Embryonic facial prominence (tissue), 1 donor: ENCODE measurements around the gene DLL4.
"Not testable (repeated sequence)": the region's sequence is repeated elsewhere in the genome, so short reads cannot be mapped to it uniquely, and the experiment has no call there.

Experiments
- DNase-seq: peaks from one replicate; pipeline ENCODE4 v3.0.0-alpha.2; 2016; ENCODE audit errors: extremely low spot score

The DLL4 gene

DNA sequence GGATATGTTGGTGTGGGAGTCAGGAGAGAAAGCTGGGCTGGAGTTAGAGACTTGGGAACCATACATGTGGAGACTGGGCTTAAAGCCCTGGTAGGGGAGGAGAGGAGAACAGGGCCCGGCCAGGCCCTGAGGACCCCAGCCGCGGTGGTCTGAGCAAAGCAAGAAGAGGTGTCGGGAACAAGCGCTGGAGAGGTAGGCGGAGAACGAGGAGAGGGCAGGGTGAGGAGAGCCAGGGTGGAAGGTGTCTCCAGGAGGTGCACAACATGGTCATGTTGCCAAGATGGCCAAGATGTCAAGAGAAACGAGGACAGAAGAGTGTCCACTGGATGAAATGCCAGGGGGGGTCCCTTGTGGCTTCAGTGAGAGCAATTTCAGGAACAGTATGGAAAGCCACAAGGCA, 29.6 kb downstream of the DLL4 start:
- DNase-seq: no peak

DNA sequence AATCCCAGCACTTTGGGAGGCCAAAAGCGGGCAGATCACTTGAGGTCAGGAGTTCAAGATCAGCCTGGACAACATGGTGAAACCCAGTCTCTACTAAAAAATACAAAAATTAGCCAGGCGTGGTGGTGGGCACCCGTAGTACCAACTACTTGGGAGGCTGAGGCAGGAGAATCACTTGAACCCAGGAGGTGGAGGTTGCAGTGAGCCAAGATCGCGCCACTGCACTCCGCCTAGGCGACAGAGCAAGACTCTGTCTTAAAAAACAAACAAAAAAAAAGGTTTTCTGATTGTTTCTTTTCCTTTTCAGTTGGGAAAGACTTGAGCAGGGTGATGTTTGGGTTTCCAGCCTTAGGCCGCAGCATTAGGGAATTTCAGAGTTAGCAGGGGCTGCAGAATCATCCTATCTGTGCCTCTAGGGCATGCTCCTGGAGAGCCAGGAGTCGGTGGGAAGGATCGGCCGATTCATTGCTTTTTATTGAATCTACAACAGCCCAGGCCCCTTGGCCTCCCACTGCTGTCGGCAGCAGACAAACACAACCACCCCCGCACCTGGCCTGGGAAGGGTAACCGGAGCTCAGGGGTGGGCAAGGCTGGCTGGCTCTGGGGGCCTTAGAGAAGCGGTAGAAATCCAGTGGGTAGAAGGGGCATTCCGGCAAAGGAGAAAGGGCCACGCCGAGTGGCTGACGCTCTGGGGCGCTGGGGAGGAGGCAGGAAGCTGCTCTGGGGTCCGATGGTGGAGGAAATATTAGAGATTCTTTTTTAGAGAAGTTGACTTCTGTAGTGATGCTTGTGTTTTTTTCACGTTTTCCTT, 30.4 kb downstream of the DLL4 start:
- DNase-seq: no peak

DNA sequence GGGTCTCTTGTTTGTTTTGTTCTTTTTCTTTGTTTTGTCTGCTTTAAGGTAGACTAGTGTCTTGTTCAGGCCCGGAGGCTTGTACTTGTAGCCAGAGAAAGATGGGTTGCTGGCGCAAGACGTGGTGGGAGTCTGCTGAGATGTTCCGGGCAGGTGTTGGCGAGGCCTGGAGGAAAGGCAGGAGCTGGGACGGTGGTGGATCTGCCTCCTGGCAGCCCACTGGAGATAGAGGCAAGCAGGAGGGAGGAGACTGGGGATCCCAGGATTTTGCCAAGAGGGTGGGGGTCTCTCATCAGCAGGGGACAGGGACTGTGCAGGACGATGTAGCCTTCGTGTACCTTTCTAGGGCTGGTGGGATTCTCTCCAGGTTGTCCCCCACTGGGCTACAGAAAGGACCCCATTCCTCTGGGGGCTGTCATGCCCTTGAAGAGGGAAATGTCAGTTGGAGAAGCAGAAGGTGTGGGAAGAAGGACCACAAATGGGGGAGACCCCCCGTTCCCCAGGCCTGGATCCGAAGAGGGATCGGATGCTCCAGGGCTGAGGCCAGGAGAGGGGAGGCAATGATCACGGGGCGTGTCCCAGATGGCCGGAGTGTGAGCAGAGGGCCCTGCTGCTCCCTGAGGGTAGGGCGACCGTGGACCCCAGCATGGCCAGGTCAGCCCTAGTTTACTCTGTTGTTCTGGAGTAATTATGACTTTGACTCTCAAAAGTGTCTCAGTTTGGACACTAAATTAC, 31.2 kb downstream of the DLL4 start:
- no peak for DNase-seq

DNA sequence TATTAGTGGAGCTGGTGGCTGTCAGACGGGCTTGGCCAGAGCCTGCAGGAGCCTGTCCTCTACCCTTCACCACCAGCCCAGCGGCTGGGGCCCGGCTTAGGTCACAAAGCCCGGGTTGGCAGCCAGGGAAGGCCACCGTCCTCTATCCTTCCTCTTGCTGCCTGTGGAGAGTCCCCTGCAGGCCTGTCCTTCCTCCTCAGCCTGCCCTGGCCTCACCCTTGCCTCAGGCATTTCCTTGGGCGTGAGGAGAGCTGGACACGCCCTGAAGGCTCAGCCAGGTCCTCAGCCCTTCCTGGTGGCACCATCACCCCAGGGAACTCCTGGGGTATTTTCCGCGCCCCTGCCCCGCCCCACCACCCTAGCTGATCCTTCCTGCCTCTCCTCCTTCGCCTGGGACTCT, 31.8 kb downstream of the DLL4 start:
- no peak for DNase-seq

DNA sequence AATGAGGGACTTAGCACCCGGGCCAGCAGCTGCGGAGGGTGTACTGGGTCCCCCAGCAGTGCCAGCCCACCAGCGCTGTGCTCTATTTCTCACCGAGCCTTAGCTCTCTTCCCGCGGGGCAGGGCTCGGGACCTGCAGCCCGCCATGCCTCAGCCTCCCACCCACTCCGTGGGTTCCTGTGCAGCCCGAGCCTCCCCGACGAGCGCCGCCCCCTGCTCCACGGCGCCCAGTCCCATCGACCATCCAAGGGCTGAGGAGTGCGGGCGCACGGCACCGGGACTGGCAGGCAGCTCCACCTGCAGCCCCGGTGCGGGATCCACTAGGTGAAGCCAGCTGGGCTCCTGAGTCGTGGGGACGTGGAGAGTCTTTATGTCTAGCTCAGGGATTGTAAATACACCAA, 32.6 kb downstream of the DLL4 start:
- DNase-seq: not testable (repeated sequence)

DNA sequence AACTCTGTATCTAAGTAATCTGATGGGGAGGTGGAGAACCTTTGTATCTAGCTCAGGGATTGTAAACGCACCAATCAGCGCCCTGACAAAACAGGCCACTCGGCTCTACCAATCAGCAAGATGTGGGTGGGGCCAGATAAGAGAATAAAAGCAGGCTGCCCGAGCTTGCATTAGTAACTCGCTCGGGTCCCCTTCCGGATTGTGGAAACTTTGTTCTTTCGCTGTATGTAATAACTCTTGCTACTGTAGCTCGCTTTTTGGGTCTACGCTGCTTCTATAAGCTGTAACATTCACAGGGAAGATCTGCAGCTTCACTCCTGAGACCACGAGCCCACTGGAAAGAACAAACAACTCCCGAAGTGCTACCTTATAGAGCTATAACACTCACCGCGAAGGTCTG, 33.2 kb downstream of the DLL4 start:
- not testable (repeated sequence) for DNase-seq

DNA sequence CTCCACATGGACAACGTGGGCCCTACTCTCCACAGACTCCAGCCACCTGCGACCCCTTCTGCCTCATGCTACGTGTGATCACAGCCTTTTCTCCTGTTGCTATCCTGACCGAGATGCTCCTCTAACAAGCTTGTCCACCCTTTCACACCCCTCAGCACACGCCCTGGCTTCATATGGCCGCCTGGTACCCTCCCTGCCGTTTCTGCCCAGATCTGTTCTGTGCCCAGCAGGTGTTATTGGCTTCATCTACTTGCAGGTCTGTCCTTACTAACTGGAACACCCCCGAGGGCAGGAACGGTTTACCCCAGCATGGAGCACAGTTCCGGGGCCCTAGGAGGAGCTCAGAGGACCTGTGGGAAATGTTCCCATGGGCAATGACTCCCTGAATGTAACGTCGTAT, 34.1 kb downstream of the DLL4 start:
- no peak for DNase-seq

DNA sequence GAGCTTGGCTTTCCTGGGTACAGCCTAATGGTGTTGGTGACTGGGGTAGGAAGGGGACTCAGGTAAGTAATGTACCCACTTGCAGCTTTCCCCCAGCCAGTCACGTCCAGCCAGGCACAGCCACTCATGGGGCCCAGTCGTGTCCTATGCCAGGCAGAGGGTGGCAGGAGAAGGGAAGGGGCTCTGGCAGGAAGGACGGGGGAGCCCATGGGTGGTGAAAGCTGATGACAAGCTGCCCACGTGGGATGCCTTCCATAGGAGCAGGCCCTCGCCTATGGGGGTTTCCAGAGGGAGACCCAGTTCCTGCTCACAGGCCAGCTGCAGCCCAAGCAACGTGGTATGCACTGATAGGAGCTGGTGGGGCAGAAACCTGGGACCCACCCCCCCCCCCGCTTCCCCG, 34.9 kb downstream of the DLL4 start:
- no peak for DNase-seq

DNA sequence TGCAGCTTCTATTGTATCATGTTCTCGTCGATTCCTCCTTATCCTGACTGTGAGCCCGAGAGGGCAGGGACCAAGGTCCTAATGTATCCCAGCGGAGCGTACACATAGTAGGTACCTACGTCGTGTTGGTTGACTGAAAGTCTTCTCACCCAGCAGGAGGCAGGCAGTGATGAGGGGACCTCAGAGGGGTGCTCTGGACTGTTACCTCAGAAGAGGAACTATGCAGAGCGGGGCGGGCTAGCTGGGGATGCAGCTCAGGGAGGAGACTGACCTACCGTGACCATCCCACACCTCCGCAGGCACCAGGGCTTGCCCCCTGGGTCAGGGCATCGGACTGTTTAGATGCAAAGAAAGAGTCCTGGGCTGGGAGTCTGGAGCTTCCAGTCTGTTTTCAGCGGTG, 35.5 kb downstream of the DLL4 start:
- DNase-seq: no peak

DNA sequence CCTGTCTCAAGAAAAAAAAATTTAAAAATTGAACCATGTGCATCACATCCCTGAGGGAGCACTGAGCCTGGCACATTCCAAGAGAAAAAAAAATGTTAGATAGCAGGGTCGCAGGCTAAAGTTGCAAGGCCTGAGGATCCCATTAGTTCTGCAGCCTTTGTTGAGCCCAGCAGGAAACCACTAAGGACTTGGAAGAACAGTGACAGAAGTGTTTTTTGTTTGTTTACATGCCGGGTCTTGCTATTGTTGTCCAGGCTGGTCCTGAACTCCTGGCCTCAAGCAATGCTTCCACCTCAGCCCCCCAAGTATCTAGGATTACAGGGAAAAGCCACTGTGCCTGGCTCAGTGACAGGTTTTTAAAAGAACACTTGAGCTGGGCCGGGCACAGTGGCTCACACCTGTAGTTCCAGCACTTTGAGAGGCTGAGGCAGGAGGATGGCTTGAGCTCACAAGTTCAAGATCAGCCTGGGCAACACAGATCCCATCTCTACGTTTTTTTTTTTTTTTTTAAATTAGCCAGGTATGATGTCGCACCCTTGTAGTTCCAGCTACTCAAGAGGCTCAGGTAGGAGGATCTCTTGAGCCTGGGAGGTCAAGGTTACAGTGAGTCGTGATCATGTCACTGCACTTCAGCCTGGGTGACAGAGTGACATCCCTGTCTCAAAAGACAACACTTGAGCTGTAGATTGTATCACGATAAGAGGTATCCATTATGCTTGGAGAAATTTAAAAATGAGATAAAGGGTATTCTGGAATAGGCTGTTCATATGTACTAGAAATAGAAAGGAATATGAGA, 39.3 kb downstream of the DLL4 start:
- DNase-seq: no peak

DNA sequence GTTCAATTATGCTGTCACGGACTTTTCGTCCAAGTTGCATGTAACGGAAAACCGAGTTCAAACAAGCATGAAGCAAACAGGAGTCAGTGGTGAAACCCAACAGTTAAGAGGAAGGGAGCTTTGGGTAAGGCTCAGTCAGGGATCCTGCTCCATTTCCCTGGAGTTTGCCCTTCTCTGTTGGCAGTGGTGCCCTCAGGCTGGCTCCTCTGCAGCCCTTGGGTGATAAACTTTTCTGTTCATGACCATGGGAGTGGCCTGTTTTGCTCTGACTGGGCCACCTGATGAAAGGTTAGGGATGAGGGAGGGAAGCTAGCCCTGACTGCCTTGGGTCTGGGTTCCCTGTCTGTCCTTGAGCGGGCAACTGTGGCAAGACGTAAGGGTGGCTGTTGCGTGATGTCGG, 40.2 kb downstream of the DLL4 start:
- no peak for DNase-seq

DNA sequence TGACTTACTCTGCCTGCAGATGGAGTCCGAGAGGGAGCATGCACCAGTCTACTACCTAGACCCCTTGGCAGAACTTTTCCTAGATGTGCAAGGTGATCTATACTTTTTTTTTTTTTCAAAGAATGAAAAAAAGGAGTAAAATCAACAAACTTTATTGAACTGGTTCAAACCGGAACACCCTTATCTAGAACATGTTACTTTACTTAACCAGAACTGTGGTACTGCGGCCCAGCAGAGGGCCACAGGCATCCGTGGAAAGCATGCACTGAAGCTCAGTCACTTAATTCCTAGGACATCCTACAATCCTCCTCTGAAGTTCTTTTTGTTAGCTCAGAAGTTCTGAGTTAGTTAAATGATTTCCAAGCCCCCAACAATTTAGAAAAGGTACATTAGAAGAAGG, 45.7 kb downstream of the DLL4 start:
- no peak for DNase-seq

DNA sequence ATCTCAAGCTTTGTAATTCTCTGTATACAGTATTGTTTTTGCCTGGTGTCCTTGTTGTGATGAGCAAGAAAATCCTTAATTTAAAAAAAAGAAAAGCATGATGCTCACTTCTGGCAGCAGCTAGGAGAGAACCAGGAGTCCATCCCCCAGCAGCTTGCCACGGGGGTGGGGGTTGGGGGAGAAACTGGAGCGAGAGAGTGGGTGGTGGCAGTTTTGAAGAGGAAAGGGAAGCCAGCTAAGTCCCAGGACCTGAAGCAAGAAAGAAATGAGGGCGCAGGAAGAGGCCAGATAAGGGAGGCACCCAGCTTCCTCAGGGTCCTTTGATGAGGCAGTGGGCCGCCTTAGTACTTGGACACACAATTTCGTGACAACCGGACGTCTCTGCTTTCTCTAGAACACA, 47.7 kb downstream of the DLL4 start:
- no peak for DNase-seq

DNA sequence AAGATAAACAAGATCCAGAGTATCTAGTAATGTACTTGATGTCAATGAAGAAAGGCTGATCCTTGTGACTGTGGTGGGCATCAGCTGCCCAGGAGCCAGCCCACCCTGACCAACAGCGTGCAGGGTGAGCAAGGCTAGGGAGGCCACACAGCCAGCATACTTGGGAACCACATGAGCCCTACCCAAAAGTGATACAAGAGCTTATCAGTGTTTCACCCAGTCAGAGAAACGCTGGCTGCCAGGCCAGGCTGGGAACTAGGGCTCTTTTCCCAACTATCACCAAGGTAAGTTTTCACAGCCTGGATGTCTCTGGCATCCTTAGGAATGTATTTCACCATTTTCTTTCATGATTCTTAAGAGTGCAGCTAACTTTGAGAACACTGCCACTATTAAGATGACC, 49.0 kb downstream of the DLL4 start:
- DNase-seq: no peak

DNA sequence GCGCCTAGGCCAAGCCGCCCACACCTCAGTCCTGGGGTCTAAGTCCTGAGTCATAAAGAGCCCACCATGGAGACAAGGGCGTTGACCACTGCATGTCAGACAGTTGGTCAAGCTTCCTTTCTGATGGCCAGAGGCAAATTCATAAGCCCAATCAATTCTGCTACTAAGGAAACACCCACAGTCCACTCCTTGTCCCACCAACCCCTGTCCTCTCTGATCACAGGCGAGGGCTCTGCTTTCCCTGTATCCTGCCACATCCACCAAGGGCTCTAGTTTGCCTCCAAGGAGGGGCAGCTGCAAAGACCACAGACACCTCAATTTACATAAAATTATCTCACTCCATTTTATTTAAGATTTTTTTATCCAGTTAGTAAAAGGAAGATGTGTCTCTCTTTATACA, 49.4 kb downstream of the DLL4 start:
- DNase-seq: no peak

DNA sequence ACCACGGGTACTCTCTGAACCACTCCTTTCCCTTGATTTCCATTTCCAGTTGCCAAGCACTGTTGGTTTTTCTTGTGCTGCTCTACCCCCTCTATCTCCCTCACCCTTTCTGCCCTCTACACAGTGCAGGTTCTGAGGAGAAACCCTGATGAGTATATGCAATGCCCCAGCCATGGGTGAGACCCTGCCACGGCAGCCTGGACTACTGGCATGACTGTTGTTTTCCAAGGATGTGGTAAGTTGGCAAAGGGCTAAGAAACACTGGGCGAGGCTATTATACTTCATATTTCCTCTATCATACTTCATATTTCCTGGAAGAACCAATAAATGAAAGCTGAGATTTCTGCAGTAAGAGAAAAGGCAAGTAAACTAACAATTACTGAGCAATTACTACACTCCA, 52.0 kb downstream of the DLL4 start:
- no peak for DNase-seq

DNA sequence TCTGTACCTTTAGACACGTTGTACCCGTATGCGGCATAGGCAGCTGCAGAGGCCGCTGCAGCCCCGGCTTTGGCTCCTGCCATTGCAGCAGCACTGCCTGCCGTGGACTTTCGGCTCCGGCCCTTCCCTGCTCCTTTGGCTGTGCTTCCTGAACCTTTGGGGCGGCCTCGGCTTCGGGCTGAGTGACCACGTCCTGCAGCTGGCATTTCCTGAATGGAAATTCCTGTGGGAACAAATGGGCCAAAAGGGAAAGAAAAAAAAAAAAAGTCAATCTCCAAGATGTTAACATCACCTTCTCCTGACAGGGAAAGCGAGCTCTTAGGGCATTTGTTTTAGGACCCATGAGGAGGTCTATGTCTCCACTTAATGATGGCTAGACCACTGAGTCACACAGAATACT, 53.7 kb downstream of the DLL4 start:
- DNase-seq: no peak

DNA sequence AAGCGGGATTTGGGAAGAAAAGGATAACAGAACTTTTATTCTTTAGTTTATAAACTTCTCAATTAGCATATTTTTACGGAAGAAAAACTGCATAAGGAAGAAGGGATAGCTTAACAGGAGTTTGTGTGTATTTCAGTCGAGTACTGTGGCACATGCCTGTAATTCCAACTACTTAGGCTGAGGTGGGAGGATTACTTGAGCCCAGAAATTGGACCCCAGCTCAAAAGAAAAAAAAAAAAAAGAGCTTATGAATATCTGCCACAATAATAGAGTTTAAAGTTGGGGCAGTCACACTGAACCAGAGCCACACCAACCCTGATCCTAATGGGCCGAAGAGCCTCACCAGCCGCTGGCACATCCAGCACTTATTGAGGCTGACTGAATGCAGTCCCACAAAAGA, 55.3 kb downstream of the DLL4 start:
- no peak for DNase-seq

DNA sequence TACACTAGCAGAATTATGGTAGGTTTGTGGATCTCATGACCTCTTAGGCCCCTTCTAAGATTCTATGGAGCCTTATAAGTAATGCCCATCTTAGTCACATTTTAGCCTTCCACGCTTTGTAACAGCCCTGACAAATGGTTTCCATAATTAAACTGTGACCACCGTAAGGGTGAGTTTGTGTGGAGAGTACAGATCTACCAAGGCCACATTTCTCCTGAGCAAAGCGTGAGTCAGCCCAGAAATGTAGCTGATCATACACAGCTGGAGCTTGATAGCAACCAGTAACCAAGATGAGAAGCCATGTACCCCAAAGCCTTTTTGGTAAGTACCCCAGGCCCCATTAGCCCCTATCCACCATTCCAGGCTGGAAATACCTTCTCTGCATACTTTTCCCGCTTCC, 55.8 kb downstream of the DLL4 start:
- no peak for DNase-seq

DNA sequence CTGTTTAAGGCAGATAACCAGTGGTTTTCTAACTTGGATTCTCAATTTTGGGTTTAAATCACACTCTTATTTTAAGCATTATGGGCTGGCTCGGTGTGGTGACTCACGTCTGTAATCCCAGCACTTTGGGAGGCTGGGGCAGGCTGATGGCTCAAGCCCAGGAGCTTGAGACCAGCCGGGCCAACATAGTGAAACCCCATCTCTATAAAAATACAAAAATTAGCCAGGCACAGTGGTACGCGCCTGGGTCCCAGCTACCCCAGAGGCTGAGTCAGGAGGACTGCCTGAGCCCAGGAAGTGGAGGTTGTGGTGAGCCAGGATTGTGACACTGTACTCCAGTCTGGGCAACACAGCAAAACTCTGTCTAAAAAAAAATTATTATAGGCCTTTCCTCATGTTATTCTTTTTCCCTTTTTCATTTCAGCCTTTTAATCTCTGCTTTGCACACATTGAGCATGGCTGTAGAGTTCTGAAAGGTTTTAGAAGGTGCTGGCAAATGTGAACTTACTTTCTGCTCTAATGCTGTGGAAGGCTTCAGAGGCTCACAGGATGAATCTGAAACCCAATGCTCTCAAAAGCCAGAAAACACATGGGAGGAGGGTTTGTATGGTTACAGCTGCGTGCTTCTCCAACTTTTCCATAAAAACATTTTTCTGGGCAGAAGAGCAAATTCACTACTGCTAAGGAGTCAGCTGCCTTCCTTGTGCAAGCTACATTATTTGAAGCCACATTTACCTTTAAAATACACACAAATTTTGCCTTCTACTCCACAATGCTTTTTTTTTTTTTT, 56.6 kb downstream of the DLL4 start:
- DNase-seq: no peak

DNA sequence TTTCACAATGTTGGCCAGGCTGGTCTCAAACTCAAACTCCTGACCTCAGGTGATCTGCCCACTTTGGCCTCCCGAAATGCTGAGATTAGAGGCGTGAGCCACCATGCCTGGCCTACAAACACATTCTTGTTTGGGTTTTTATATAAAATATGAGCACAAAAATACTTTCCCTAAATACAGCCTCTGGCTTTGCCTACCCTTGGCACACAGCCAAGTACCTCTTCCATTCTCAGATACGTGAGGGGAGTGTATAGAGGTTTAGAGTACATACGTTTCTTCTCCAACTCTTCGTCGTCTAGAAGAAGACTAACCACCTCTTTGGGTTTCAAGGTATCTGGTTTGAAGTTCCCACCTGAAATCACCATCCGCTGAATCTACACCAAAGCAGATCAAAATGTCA, 57.7 kb downstream of the DLL4 start:
- no peak for DNase-seq

DNA sequence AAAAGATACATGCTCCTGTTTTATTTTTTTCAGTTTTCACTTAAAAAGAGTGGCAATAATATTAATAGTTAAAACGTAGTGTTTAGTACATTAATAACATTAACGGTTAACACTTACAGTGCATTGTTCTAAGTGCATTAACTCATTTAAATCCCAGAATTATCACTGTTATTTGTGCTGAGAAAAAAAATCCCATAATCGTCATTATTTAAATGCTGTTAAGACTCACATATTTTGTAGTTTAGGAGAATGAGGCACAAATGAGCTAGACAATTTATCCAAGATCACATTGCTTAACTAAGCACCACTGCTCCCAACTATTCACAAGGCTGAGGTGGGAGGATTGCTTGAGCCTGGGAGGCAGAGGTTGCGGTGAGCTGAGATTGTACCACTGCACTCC, 59.0 kb downstream of the DLL4 start:
- DNase-seq: no peak
